ENCODE measurements around the gene GNGT1. TPM values are rescaled to one million over a fixed set of nuclear protein-coding genes. Genes with fewer than 3 reads are reported as not detected.

The GNGT1 gene
- total RNA-seq, 1 experiment from 2014 or later: not detected

DNA sequence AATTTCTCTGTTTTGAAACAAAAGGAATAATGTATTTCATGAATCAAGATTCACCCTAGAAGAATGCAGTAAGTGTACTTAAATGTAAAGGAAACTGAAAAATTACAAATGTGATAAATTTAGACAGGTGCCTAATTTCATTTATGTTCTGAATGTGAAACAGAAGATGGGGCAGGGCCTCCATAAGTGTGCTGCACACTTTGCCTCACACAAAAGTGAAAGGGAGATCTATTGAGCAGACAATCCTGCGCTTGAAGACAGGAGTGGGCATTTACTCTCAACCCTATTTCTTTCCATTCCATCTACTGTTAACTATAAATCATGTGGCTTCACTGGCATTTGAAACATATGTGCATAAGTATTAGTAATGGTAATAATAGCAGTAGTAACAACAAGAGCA, 51.4 kb downstream of the GNGT1 start:
- H3K27ac ChIP-seq (ENCODE audit: low read depth, low read length, poor library complexity, severe bottlenecking): no peak overlapping the region
- BruUV-seq (replicated peaks): no TSS peak
- no peaks in the 10 kb centered on the region for H3K27me3 ChIP-seq (replicated peaks; ENCODE audit: insufficient read depth, low read depth, low read length, poor library complexity)
- H3K4me1 ChIP-seq (ENCODE audit: insufficient read depth, low read length, poor library complexity, severe bottlenecking): peaks cover 6% of the 10 kb centered on the region
- ChIA-PET POLR2A (ENCODE audit: low non-redundant PET) (no interaction called here), CTCF (no interaction called here)
- no peaks in the 10 kb centered on the region for H3K9me3 ChIP-seq (ENCODE audit: low read depth, low read length, poor library complexity, severe bottlenecking)
- H3K36me3 ChIP-seq (ENCODE audit: insufficient read depth, low read length, poor library complexity, severe bottlenecking): no peaks in the 10 kb centered on the region
- no peak overlapping the region for H3K4me3 ChIP-seq (ENCODE audit: low read depth, low read length, poor library complexity, severe bottlenecking)
- intact Hi-C loops (cut with micrococcal nuclease; ENCODE audit: unreplicated experiment): no loop called here
- TF ChIP-seq EZH2 (IDR thresholded peaks at IDR 0.05; ENCODE audit: borderline replicate concordance, low read depth, low read length, poor library complexity, severe bottlenecking): no peak
- TF ChIP-seq, protein P1, sequence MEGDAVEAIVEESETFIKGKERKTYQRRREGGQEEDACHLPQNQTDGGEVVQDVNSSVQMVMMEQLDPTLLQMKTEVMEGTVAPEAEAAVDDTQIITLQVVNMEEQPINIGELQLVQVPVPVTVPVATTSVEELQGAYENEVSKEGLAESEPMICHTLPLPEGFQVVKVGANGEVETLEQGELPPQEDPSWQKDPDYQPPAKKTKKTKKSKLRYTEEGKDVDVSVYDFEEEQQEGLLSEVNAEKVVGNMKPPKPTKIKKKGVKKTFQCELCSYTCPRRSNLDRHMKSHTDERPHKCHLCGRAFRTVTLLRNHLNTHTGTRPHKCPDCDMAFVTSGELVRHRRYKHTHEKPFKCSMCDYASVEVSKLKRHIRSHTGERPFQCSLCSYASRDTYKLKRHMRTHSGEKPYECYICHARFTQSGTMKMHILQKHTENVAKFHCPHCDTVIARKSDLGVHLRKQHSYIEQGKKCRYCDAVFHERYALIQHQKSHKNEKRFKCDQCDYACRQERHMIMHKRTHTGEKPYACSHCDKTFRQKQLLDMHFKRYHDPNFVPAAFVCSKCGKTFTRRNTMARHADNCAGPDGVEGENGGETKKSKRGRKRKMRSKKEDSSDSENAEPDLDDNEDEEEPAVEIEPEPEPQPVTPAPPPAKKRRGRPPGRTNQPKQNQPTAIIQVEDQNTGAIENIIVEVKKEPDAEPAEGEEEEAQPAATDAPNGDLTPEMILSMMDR (conservative IDR thresholded peaks at IDR 0.05; ENCODE audit: low read depth, low read length): no peak
- DNase-seq (ENCODE audit: low spot score): no peak

DNA sequence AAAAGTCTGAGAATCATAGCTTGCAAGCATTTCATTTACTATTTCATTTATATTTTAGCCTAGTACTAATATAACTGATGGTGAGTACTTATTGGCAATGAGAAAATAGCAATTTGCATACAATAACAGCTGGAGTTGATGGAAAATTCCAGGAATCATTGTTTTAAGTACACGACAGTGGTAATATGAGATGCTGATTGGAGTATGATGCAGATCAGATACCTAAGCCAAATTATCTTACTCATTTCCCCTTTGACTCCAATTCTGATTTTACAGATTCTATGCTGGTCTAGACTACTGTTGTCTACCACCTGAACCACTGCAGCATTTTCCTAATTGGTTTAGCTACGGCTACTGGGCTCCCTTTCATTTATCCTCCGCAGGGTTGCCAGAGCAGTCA, 51.8 kb downstream of the GNGT1 start:
- TF ChIP-seq, protein P1 (conservative IDR thresholded peaks at IDR 0.05; ENCODE audit: low read depth, low read length): no peak
- no peak for TF ChIP-seq EZH2 (IDR thresholded peaks at IDR 0.05; ENCODE audit: borderline replicate concordance, low read depth, low read length, poor library complexity, severe bottlenecking)
- no peak overlapping the region for H3K4me3 ChIP-seq (ENCODE audit: low read depth, low read length, poor library complexity, severe bottlenecking)
- CTCF ChIA-PET: no interaction called here

DNA sequence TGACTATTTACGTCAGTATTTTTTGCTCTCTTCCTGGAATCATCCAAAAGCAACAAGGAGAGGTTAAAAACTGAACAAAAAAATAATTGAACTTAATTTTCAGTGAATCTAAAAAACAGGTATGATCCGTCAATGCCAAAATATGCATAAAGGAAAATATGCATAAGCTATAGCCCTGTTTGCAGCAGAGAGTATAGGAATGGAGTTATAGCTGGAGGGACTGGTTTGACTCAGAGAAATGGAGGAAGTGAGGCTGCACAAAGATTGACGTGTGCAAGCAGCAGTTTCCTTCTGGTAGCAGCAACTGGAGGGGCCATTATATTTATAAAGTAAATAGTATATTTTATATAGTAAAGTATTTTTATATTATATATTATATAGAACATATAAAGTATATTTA, 52.3 kb downstream of the GNGT1 start:
- H3K36me3 ChIP-seq (ENCODE audit: insufficient read depth, low read length, poor library complexity, severe bottlenecking): no peaks in the 10 kb centered on the region
- H3K4me1 ChIP-seq (ENCODE audit: insufficient read depth, low read length, poor library complexity, severe bottlenecking): peaks cover 6% of the 10 kb centered on the region
- ChIA-PET CTCF (no interaction called here), POLR2A (ENCODE audit: low non-redundant PET) (no interaction called here)
- no peaks in the 10 kb centered on the region for H3K27me3 ChIP-seq (replicated peaks; ENCODE audit: insufficient read depth, low read depth, low read length, poor library complexity)
- no peak overlapping the region for H3K4me3 ChIP-seq (ENCODE audit: low read depth, low read length, poor library complexity, severe bottlenecking)
- DNase-seq (ENCODE audit: low spot score): no peak
- intact Hi-C loops (cut with micrococcal nuclease; ENCODE audit: unreplicated experiment): no loop called here
- H3K27ac ChIP-seq (ENCODE audit: low read depth, low read length, poor library complexity, severe bottlenecking): no peak overlapping the region
- H3K9me3 ChIP-seq (ENCODE audit: low read depth, low read length, poor library complexity, severe bottlenecking): no peaks in the 10 kb centered on the region
- no TSS peak for BruUV-seq (replicated peaks)
- TF ChIP-seq, protein P1 (conservative IDR thresholded peaks at IDR 0.05; ENCODE audit: low read depth, low read length): no peak
- no peak for TF ChIP-seq EZH2 (IDR thresholded peaks at IDR 0.05; ENCODE audit: borderline replicate concordance, low read depth, low read length, poor library complexity, severe bottlenecking)

More for the DNA sequence above, 51.8 kb downstream of the GNGT1 start:
- H3K27ac ChIP-seq (ENCODE audit: low read depth, low read length, poor library complexity, severe bottlenecking): no peak overlapping the region
- no peaks in the 10 kb centered on the region for H3K27me3 ChIP-seq (replicated peaks; ENCODE audit: insufficient read depth, low read depth, low read length, poor library complexity)
- no peaks in the 10 kb centered on the region for H3K9me3 ChIP-seq (ENCODE audit: low read depth, low read length, poor library complexity, severe bottlenecking)
- peaks cover 6% of the 10 kb centered on the region for H3K4me1 ChIP-seq (ENCODE audit: insufficient read depth, low read length, poor library complexity, severe bottlenecking)
- intact Hi-C loops (cut with micrococcal nuclease; ENCODE audit: unreplicated experiment): no loop called here
- no peaks in the 10 kb centered on the region for H3K36me3 ChIP-seq (ENCODE audit: insufficient read depth, low read length, poor library complexity, severe bottlenecking)
- POLR2A ChIA-PET (ENCODE audit: low non-redundant PET): no interaction called here
- peak; percentile 36 for DNase-seq (ENCODE audit: low spot score)
- no TSS peak for BruUV-seq (replicated peaks)

Other genes starting within 250 kb of the GNGT1 start
- 6.1 and 7.8 TPM in 2 replicates for gene TFPI2, start 15.8 kb upstream of the GNGT1 start, total RNA-seq (2021)
- 14.3 and 14.7 TPM in 2 replicates for gene GNG11, start 15.2 kb downstream of the GNGT1 start, total RNA-seq (2021)
- gene BET1, start 97.8 kb downstream of the GNGT1 start, total RNA-seq (2021): 19.2 and 19.8 TPM in 2 replicates

All from A673 (cell line).